ENCODE measurements around the gene CFAP77. TPM values are rescaled to one million over a fixed set of nuclear protein-coding genes. Genes with fewer than 3 reads are reported as not detected.

The CFAP77 gene
- polyA plus RNA-seq, 1 donor from 2014 or later, result not detected

- Histone ChIP-seq H3K27ac (ENCODE audit: low read length) (no peak overlapping the region), H3K9me3 (ENCODE audit: low read length) (no peaks in the 10 kb centered on the region), H3F3A (ENCODE audit: insufficient read depth, low read length, poor library complexity, severe bottlenecking) (no peaks in the 10 kb centered on the region), H3K36me3 (ENCODE audit: insufficient read depth, low read length) (no peaks in the 10 kb centered on the region), H3K9me2 (ENCODE audit: insufficient read depth, low read length) (no peaks in the 10 kb centered on the region), H3K4me2 (ENCODE audit: low read length) (no peak overlapping the region), H3K79me2 (replicated peaks; ENCODE audit: insufficient read depth, low read length) (no peaks in the 10 kb centered on the region), H4K20me1 (ENCODE audit: insufficient read depth) (no peaks in the 10 kb centered on the region), H3K4me3 (ENCODE audit: low read length) (no peak overlapping the region), H2AFZ (ENCODE audit: low read depth, low read length) (no peak overlapping the region), H3K9ac (ENCODE audit: low read length) (no peak overlapping the region), H3K27me3 (ENCODE audit: insufficient read depth, low read depth, low read length) (no peaks in the 10 kb centered on the region)
- TF ChIP-seq CTCF (IDR thresholded peaks at IDR 0.05; ENCODE audit: poor library complexity, severe bottlenecking) (no peak), MXI1 (conservative IDR thresholded peaks at IDR 0.05; ENCODE audit: poor library complexity, severe bottlenecking) (no peak), RAD21 (conservative IDR thresholded peaks at IDR 0.05) (no peak), EP300 (conservative IDR thresholded peaks at IDR 0.05; ENCODE audit: poor library complexity, severe bottlenecking) (no peak), EZH2 (IDR thresholded peaks at IDR 0.05; ENCODE audit: borderline replicate concordance, insufficient read depth, low read length, poor library complexity, severe bottlenecking) (no peak), POLR2AphosphoS5 (IDR thresholded peaks at IDR 0.05) (no peak), TAF1 (IDR thresholded peaks at IDR 0.05; ENCODE audit: low read depth) (no peak), REST (IDR thresholded peaks at IDR 0.05; ENCODE audit: borderline replicate concordance) (no peak), SMC3 (conservative IDR thresholded peaks at IDR 0.05; ENCODE audit: poor library complexity) (no peak)
Measured at GRCh38 chr9:132543960-132544359, 133.9 kb downstream of the CFAP77 start.

- Histone ChIP-seq H3K27ac (ENCODE audit: low read length) (no peak overlapping the region), H3K79me2 (replicated peaks; ENCODE audit: insufficient read depth, low read length) (no peaks in the 10 kb centered on the region), H3F3A (ENCODE audit: insufficient read depth, low read length, poor library complexity, severe bottlenecking) (no peaks in the 10 kb centered on the region), H3K9me2 (ENCODE audit: insufficient read depth, low read length) (no peaks in the 10 kb centered on the region), H3K9ac (ENCODE audit: low read length) (no peak overlapping the region), H3K4me3 (ENCODE audit: low read length) (no peak overlapping the region), H3K27me3 (ENCODE audit: insufficient read depth, low read depth, low read length) (no peaks in the 10 kb centered on the region), H4K20me1 (ENCODE audit: insufficient read depth) (no peaks in the 10 kb centered on the region), H3K9me3 (ENCODE audit: low read length) (no peaks in the 10 kb centered on the region), H3K4me2 (ENCODE audit: low read length) (no peak overlapping the region), H3K36me3 (ENCODE audit: insufficient read depth, low read length) (no peaks in the 10 kb centered on the region), H2AFZ (ENCODE audit: low read depth, low read length) (no peak overlapping the region)
- TF ChIP-seq RAD21 (conservative IDR thresholded peaks at IDR 0.05) (no peak), REST (IDR thresholded peaks at IDR 0.05; ENCODE audit: borderline replicate concordance) (no peak)
Measured at GRCh38 chr9:132545578-132545977, 135.6 kb downstream of the CFAP77 start.
